GM12873 (cell line): ENCODE results near the gene ZNF423.
A peak's percentile ranks its signal among the peaks of the same experiment; 100 is the strongest.

Experiments
- CTCF ChIP-seq: IDR thresholded peaks from 2 replicates; pipeline ENCODE4 v1.5.1; 2012; ENCODE audit warnings: low read depth, mild to moderate bottlenecking, moderate library complexity, low read length, control low read depth; ENCODE audit not compliant: insufficient read depth; ENCODE audit errors: missing control alignments

The ZNF423 gene

GRCh38 chr16:49651996-49652395, 203.9 kb downstream of the ZNF423 start:
- TF ChIP-seq CTCF, result no peak

DNA sequence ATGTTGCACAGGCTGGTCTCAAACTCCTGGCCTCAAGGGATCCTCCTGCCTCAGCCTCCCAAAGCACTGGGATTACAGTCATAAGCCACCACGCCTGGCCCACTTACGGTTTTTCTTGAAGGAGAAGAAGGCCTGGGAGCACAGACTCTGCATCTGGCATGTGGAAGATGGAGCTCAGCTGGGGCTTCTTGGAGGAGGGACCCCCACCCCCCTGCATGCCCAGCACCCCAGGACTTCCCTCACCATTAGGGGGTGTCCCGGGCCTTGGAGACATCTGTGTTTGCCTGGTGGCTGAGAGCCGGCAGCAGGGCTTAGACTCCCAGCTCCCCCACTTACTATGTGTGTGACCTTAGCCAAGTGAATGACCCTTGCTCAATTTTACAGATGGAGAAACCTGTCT, 204.7 kb downstream of the ZNF423 start:
- no peak for TF ChIP-seq CTCF

DNA sequence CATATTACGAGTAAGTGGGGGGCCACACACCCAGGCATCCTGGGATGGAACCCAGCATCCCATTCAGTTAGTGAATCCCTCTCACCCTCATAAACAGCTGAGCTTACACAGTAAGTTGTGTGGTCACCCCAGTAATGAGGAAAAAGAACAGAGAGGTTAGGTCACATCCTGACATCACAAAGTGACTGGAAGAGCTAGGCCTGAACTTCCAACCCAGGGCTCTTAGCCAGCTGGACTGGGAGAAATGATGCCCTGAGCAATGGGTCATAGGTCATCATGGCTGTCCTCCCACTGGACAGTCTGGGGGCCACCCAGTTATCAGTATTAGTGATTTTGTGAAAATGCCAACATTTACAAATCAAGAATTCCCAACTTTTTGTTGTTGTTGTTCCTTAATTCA, 205.3 kb downstream of the ZNF423 start:
- no peak for TF ChIP-seq CTCF

DNA sequence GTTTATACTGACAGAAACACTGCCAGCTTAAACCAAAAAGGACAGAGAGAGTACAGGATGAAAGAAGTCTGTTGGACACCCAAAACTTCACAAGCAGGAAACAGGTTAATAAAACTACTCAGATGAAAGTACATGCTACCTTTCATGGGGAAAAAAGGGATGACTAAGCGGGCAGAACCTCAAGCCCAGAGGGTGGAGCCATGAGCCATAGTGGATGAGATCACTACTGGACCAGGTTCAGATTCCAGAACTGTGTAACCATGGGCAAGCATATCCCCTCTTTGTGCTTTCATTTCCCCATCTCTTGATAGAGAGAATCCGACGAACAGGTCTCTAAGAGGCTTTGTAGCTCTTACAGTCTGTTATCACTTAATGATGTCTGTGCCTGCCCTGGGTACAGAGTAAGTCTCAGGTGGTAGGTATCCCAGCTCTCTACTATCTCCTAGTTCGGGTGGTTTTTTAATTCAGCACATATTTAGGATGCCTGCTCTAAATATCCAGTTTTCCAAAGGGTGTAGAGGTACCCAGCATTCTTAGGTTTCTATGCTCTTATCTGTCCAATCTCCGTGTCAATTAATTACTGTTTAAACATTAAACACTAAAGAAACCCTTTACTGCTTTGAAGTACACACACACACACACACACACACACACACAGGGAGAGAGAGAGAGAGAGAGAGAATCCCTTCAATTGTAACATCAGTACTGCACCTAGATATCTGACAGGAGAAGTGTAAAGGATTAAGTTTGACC, 206.7 kb downstream of the ZNF423 start:
- no peak for TF ChIP-seq CTCF

DNA sequence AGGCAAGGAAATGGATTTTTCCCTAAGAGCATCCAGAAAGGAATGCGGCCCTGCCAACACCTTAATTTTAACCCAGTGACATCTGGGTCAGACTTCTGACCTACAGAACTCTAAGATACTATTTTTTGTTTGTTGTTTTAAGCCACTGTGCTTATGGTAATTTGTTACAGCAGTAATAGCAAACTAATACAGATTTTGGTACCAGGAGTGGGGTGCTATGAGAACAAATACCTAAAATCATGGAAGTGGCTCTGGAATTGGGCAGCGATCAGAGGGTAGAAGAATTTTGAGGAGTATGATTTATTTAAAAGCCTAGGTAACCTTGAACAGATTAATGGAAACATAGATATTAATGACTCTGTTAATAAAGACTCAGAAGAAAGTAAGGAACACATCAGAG, 208.2 kb downstream of the ZNF423 start:
- no peak for TF ChIP-seq CTCF

GRCh38 chr16:49645263-49645662, 210.6 kb downstream of the ZNF423 start:
- no peak for TF ChIP-seq CTCF

- peak; percentile 21 for TF ChIP-seq CTCF
Observed at GRCh38 chr16:49644145-49644463, 211.8 kb downstream of the ZNF423 start.
